H1 (cell line): ENCODE results near the gene UNC119. TPM values are rescaled to one million over a fixed set of nuclear protein-coding genes. Genes with fewer than 3 reads are reported as not detected.

Experiments used
- KDM4A ChIP-seq: IDR thresholded peaks from one replicate; pipeline ENCODE4 v1.7.1; 2012; ENCODE audit warnings: low read depth, mild to moderate bottlenecking, moderate library complexity, low read length, inconsistent platforms; ENCODE audit not compliant: severe bottlenecking
- polyA plus RNA-seq, 7 experiments: library from polyadenylated mRNA; depleted of rRNA in 3 of 7; stranded (reverse) in 5 of 7; unstranded in 2 of 7; fragments of >200 nt in 5 of 7; fragments of 200-250 nt in 2 of 7; gene quantifications; 1 replicate in 5 of 7; 2 replicates in 1 of 7; 4 replicates in 1 of 7; pipeline versions ENCODE4 v1.2.1 to v1.2.3, GENCODE V29; 2011 to 2013; ENCODE audit warnings: missing spikeins in 2 of 7, mixed read lengths in 2 of 7
- total RNA-seq: library from RNA; stranded (reverse); fragmentation: NEBNext Ultra II Directional; extraction: Animal tissue kit (Norgen Biotek cat#: 25700); gene quantifications from 2 replicates; pipeline ENCODE4 v1.2.1, GENCODE V29; 2021

The UNC119 gene
- total and polyA plus RNA-seq, 2 of the 8 experiments (the other 6 are each of a cell fraction or from before 2014, with no cell fraction given), result 43.5 to 94.4 TPM

DNA sequence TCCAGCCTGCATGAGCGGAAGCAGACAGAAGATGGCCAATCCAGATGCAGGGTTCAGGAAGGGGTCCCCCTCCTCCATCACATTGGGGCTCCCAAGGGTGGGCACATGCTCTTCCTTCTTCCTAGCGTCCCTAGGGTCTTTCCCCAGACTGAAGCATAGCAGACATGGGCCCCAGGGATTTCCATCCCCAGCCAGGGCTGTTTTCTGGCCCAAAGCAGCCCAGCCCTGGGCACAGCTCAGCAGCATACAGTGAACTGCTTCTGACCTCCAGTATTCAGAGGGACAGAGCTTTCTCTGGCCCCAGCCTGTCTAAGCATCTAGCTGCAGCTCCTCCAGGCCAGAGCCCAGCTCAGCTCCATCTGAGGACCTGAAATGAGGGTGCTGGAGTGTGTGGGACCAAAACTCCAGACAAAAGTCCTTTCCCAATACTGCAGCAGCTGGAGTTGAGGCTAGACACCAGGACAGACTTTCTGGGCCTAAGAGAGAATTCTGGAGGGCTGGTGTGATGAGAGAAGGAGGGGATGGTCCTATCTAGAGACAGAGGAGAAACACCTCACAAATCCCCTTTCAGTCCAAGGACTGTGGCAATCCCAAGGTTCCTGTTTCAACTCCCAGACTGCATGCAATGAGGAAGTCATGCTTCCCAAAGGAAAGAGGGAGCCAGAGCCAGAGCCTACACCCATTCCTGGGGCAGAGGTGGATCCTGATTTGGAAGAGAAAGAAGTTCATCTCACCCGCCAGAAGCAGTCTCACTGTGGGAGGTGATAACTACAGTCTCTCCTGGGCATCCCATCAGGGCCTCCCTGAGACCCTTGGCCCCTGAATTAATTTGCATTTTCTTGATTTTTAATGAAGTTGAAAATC lies 50.8 kb downstream of the UNC119 start (continued):
- TF ChIP-seq KDM4A, result no peak
